HepG2 (cell line): ENCODE measurements around the gene PPARA. TPM values are rescaled to one million over a fixed set of nuclear protein-coding genes. Genes with fewer than 3 reads are reported as not detected.

Experiments used
- ATAC-seq: fragments of 200-7000 bp; cut with Tn5 transposase; 3 replicates; pipeline ENCODE4 v1.9.1; 2020; ENCODE audit warnings: mild to moderate bottlenecking, moderate library complexity
- BruUV-seq: library from RNA; stranded (reverse); fragments of 400-500 nt; replicated peaks from 2 replicates; lab custom pipeline; 2021; lab: Mats Ljungman, UMichigan
- CTCF ChIA-PET: fragments of 300-600 bp; formaldehyde crosslinking; extraction: SDS; loops from one replicate; lab custom pipeline; 2021; ENCODE audit warnings: low total read pairs, inconsistent platforms, low intra/inter-chr PET ratio; lab: Yijun Ruan, JAX
- POLR2A ChIA-PET: fragments of 350-600 bp; sonication (Branson Sonifier 250); formaldehyde crosslinking; loops from one replicate; lab custom pipeline; 2020; ENCODE audit warnings: antibody characterized with exemption, inconsistent platforms; lab: Yijun Ruan, JAX
- DNase-seq: peaks from one replicate; pipeline ENCODE4 v3.0.0-alpha.2; 2015; ENCODE audit warnings: low spot score
- FAIRE-seq: peaks from 3 replicates; lab custom pipeline; 2011; peaks lifted over from hg19 to GRCh38; lab: Jason Lieb, UNC
- H2AFZ ChIP-seq: one replicate; pipeline ENCODE4 v1.6.1; 2011; ENCODE audit warnings: low read length, inconsistent platforms
- H3K27ac ChIP-seq: fragments of 300-600 bp; 3 replicates; pipeline ENCODE4 v1.8.0; 2011; ENCODE audit warnings: mixed run types, mild to moderate bottlenecking, mixed read lengths, low read length, inconsistent platforms; ENCODE audit not compliant: insufficient read depth; ENCODE audit errors: extremely low read length
- H3K27me3 ChIP-seq, 2 experiments: fragments of 200-600 bp in 1 of 2; 2 replicates in 1 of 2; 3 replicates in 1 of 2; pipeline versions ENCODE4 v1.6.0 to v1.8.0; 2011; ENCODE audit warnings: low read length in 2 of 2, mild to moderate bottlenecking in 2 of 2, moderate library complexity in 2 of 2, inconsistent platforms in 1 of 2; ENCODE audit not compliant: insufficient read depth in 2 of 2, control insufficient read depth in 1 of 2
- H3K36me3 ChIP-seq, 2 experiments: fragments of 200-600 bp in 1 of 2; replicated peaks in 1 of 2; 2 replicates in 1 of 2; 3 replicates in 1 of 2; pipeline versions ENCODE4 v1.5.1 to v1.8.0; 2011; ENCODE audit warnings: low read length in 2 of 2, inconsistent platforms in 1 of 2; ENCODE audit not compliant: insufficient read depth in 2 of 2, control insufficient read depth in 1 of 2
- H3K4me1 ChIP-seq: 2 replicates; pipeline ENCODE4 v1.5.1; 2012; ENCODE audit warnings: low read length, inconsistent platforms; ENCODE audit not compliant: insufficient read depth
- H3K4me2 ChIP-seq: 2 replicates; pipeline ENCODE4 v1.6.0; 2011; ENCODE audit warnings: low read depth, low read length, inconsistent platforms
- H3K4me3 ChIP-seq, 3 experiments: fragments of 200-600 bp in 1 of 3; sonication (generic), shearing (Covaris generic) in 1 of 3; replicated peaks in 1 of 3; 2 replicates each; pipeline ENCODE4 v1.5.1; 2011 to 2016; ENCODE audit warnings: low read length in 3 of 3, inconsistent platforms in 2 of 3, low read depth in 2 of 3, mild to moderate bottlenecking in 2 of 3, control low read depth in 1 of 3, mixed read lengths in 1 of 3; ENCODE audit not compliant: insufficient read depth in 1 of 3
- H3K79me2 ChIP-seq: one replicate; pipeline ENCODE4 v1.6.1; 2011; ENCODE audit warnings: low read length, inconsistent platforms; ENCODE audit not compliant: insufficient read depth
- H3K9ac ChIP-seq: 2 replicates; pipeline ENCODE4 v1.6.0; 2011; ENCODE audit warnings: mild to moderate bottlenecking, low read depth, low read length, inconsistent platforms; ENCODE audit not compliant: insufficient read depth
- H3K9me3 ChIP-seq: 2 replicates; pipeline ENCODE4 v1.5.1; 2012; ENCODE audit warnings: mild to moderate bottlenecking, low read length
- H4K20me1 ChIP-seq: 2 replicates; pipeline ENCODE4 v1.6.0; 2011; ENCODE audit warnings: inconsistent platforms, mild to moderate bottlenecking, low read length, moderate library complexity; ENCODE audit not compliant: insufficient read depth
- ATF7 ChIP-seq, 2 experiments: fragments of 450-650 bp in 1 of 2; sonication (generic) in 1 of 2; formaldehyde crosslinking in 1 of 2; IDR thresholded peaks; 2 replicates each; pipeline versions ENCODE4 v1.4.0 to v1.6.1; 2016 to 2020; ENCODE audit warnings: antibody characterized with exemption in 1 of 2, mild to moderate bottlenecking in 1 of 2, missing genetic modification reagents in 1 of 2
- BCLAF1 ChIP-seq: fragments of 450-650 bp; IDR thresholded peaks from 2 replicates; pipeline ENCODE4 v1.6.1; 2017; ENCODE audit warnings: mild to moderate bottlenecking
- NFATC3 ChIP-seq: sonication (generic); formaldehyde crosslinking; IDR thresholded peaks from 2 replicates; pipeline ENCODE4 v1.5.1; 2020; ENCODE audit warnings: mild to moderate bottlenecking, missing genetic modification reagents
- PAXIP1 ChIP-seq: sonication (generic); formaldehyde crosslinking; conservative IDR thresholded peaks from 2 replicates; pipeline ENCODE4 v1.4.0; 2020; ENCODE audit warnings: mild to moderate bottlenecking, missing genetic modification reagents, moderate library complexity
- RAD51 ChIP-seq: fragments of 450-650 bp; IDR thresholded peaks from 2 replicates; pipeline ENCODE4 v1.6.1; 2016; ENCODE audit warnings: borderline replicate concordance
- SNAPC5 ChIP-seq: sonication (generic); formaldehyde crosslinking; IDR thresholded peaks from 2 replicates; pipeline ENCODE4 v1.8.1; 2023; ENCODE audit warnings: mild to moderate bottlenecking, missing genetic modification reagents, borderline replicate concordance
- TCF7 ChIP-seq: sonication (generic); IDR thresholded peaks from 2 replicates; pipeline ENCODE4 v1.6.1; 2016; ENCODE audit warnings: antibody characterized with exemption, low read depth
- ZBTB7A ChIP-seq: sonication (generic); formaldehyde crosslinking; IDR thresholded peaks from 2 replicates; pipeline ENCODE4 v1.8.0; 2022; ENCODE audit warnings: mild to moderate bottlenecking, missing genetic modification reagents
- ZNF350 ChIP-seq: sonication (generic); formaldehyde crosslinking; IDR thresholded peaks from 2 replicates; pipeline ENCODE4 v1.4.0; 2020; ENCODE audit warnings: mild to moderate bottlenecking, low read depth, missing genetic modification reagents, borderline replicate concordance
- ZNF772 ChIP-seq: sonication (generic); formaldehyde crosslinking; IDR thresholded peaks from 2 replicates; pipeline ENCODE4 v1.5.0; 2020; ENCODE audit warnings: mild to moderate bottlenecking, missing genetic modification reagents
- ZNF780A ChIP-seq: sonication (generic); formaldehyde crosslinking; IDR thresholded peaks from 2 replicates; pipeline ENCODE4 v1.8.0; 2022; ENCODE audit warnings: mild to moderate bottlenecking, missing genetic modification reagents, moderate library complexity
- ZNF792 ChIP-seq: IDR thresholded peaks from 2 replicates; pipeline ENCODE4 v1.6.1; 2016
- WGBS: methylation state at CpG from one replicate; pipeline ENCODE4 v1.1.6; 2017; ENCODE audit warnings: low lambda C conversion rate; 5-methylcytosine and 5-hydroxymethylcytosine counted together
- in situ Hi-C: cut with HindIII; loops from 2 replicates; pipeline ENCODE4 v1.10.0; 2017; ENCODE audit warnings: low pct_unique_long_range_greater_than_20kb; ENCODE audit not compliant: extremely low pct_ligation_motif_present
- intact Hi-C: fragments of 100-400 bp; cut with micrococcal nuclease; formaldehyde crosslinking; loops from one replicate; pipeline ENCODE4 v1.10.0; 2022; ENCODE audit not compliant: unreplicated experiment
- polyA plus RNA-seq, 8 experiments: library from polyadenylated mRNA; depleted of rRNA in 3 of 8; stranded (reverse) in 7 of 8; unstranded in 1 of 8; fragments of >200 nt; fragmentation: Illumina TruSeq in 4 of 8; extraction: Trizol in 4 of 8; gene quantifications; 2 replicates each; pipeline versions ENCODE4 v1.2.1 to v1.2.3, GENCODE V29; 2011 to 2016; ENCODE audit warnings: low read depth in 4 of 8, missing spikeins in 1 of 8, mixed read lengths in 1 of 8; ENCODE audit not compliant: insufficient read depth in 1 of 8
- total RNA-seq, 5 experiments: library from RNA; depleted of rRNA; stranded (reverse); fragments of >200 nt; fragmentation: Illumina TruSeq; extraction: Trizol; gene quantifications; 2 replicates each; pipeline ENCODE4 v1.2.3, GENCODE V29; 2016; ENCODE audit warnings: low read depth in 1 of 5

The PPARA gene
- total and polyA plus RNA-seq, 2 of the 13 experiments (the other 11 are each of a cell fraction or from before 2014, with no cell fraction given): 18.2 to 24.7 TPM

- Histone ChIP-seq H3K36me3 (no peaks in the 10 kb centered on the region), H2AFZ (no peak overlapping the region), H3K9ac (no peak overlapping the region), H3K9me3 (no peaks in the 10 kb centered on the region), H3K27ac (no peak overlapping the region), H3K4me2 (peak overlapping the region; percentile 19; the same call in 1 of the 2 replicates), H3K4me1 (peaks cover 62% of the 10 kb centered on the region), H3K27me3 (no peaks in the 10 kb centered on the region), H3K4me3 (no peak overlapping the region), H3K79me2 (no peaks in the 10 kb centered on the region), H4K20me1 (no peaks in the 10 kb centered on the region)
- 82% methylated on average over 6 of the region's 13 CpGs for WGBS
- DNase-seq: no peak
- ChIA-PET POLR2A (interaction anchor here (1.0 to 2.1 kb wide), 3 partner anchors 74 to 103 kb away, joined by 6 to 7 read pairs (median 7); no protein-coding TSS in a partner anchor), CTCF (no interaction called here)
- in situ Hi-C loops (loop anchor here (5.0 to 25.0 kb wide), 2 partner anchors 97 to 472 kb away; no protein-coding TSS in a partner anchor), intact Hi-C loops (no loop called here)
- no peak for ATAC-seq
- FAIRE-seq: no peak
- no TSS peak for BruUV-seq
- TF ChIP-seq ATF7 (IDR thresholded peaks at IDR 0.05) (no peak), ATF7 (CRISPR knock-in tag; IDR thresholded peaks at IDR 0.05) (no peak), RAD51 (no peak), ZNF350 (CRISPR knock-in tag) (0 out of 2 replicates have a peak, but pooled peaks have one; percentile 21)
Measured at GRCh38 chr22:46109474-46110003, 40.8 kb upstream of the PPARA start.

- H3K4me1 ChIP-seq: peaks cover 62% of the 10 kb centered on the region
- WGBS: 83% methylated on average over 3 of the region's 9 CpGs
- POLR2A ChIA-PET: interaction anchor here (2.0 kb wide), 1 partner anchor 97 kb away, joined by 6 read pairs; no protein-coding TSS in a partner anchor
- no peak for TF ChIP-seq TCF7
- no peak for TF ChIP-seq ZNF772 (CRISPR knock-in tag)
- no peak for TF ChIP-seq NFATC3 (CRISPR knock-in tag)
- TF ChIP-seq SNAPC5 (CRISPR knock-in tag): no peak
- TF ChIP-seq ZNF792: no peak
- no peak for TF ChIP-seq ZNF780A (CRISPR knock-in tag)
- TF ChIP-seq PAXIP1 (CRISPR knock-in tag): no peak
- TF ChIP-seq ZBTB7A (CRISPR knock-in tag): no peak
- no peak for TF ChIP-seq BCLAF1
Measured at GRCh38 chr22:46110215-46110614, 40.1 kb upstream of the PPARA start.

More at GRCh38 chr22:46110215-46110614, 40.1 kb upstream of the PPARA start:
- BruUV-seq: no TSS peak
- H3K79me2 ChIP-seq: no peaks in the 10 kb centered on the region
- H3K27me3 ChIP-seq: peaks cover 0 to 3% of the 10 kb centered on the region in 2 experiments; a peak in 1 of 5 replicates
- H3K9ac ChIP-seq: no peak overlapping the region
- DNase-seq: no peak
- no peaks in the 10 kb centered on the region for H3K9me3 ChIP-seq
- no peak overlapping the region for H3K4me3 ChIP-seq
- H3K4me2 ChIP-seq: no peak overlapping the region
- CTCF ChIA-PET: no interaction called here
- ATAC-seq: no peak
- intact Hi-C loops: no loop called here
- no peaks in the 10 kb centered on the region for H3K36me3 ChIP-seq
- in situ Hi-C loops: loop anchor here (25.0 kb wide), 1 partner anchor 473 kb away; no protein-coding TSS in a partner anchor
- H2AFZ ChIP-seq: no peak overlapping the region
- no peaks in the 10 kb centered on the region for H4K20me1 ChIP-seq
- FAIRE-seq: no peak
- H3K27ac ChIP-seq: no peak overlapping the region
